PC-3 (cell line): ENCODE results near the gene TNFRSF25. TPM values are rescaled to one million over a fixed set of nuclear protein-coding genes. Genes with fewer than 3 reads are reported as not detected.

Experiments
- ATAC-seq: fragments of 200-7000 bp; cut with Tn5 transposase; 2 replicates; pipeline ENCODE4 v1.9.1; 2020; ENCODE audit warnings: mild to moderate bottlenecking, moderate library complexity
- BruUV-seq: library from RNA; stranded (reverse); fragments of 400-500 nt; replicated peaks from 2 replicates; lab custom pipeline; 2021; lab: Mats Ljungman, UMichigan
- CTCF ChIA-PET: fragments of 300-600 bp; sonication (Branson Sonifier 250); formaldehyde crosslinking; loops from one replicate; lab custom pipeline; 2022; ENCODE audit warnings: antibody characterized with exemption; lab: Charles Lee
- POLR2A ChIA-PET: fragments of 300-600 bp; sonication (Branson Sonifier 250); formaldehyde crosslinking; loops from one replicate; lab custom pipeline; 2022; ENCODE audit warnings: antibody characterized with exemption; ENCODE audit not compliant: unreplicated experiment; lab: Charles Lee
- DNase-seq: peaks from one replicate; pipeline ENCODE4 v3.0.0-alpha.2; 2015
- H2AFZ ChIP-seq: fragments of 300-600 bp; sonication (generic); 2 replicates; pipeline ENCODE4 v1.6.0; 2016; ENCODE audit warnings: antibody characterized with exemption, low read length
- H3F3A ChIP-seq: fragments of 300-600 bp; sonication (generic); one replicate; pipeline ENCODE4 v1.6.0; 2017; ENCODE audit warnings: antibody characterized with exemption, low read length, control low read depth, mild to moderate bottlenecking; ENCODE audit not compliant: unreplicated experiment
- H3K27ac ChIP-seq: fragments of 300-600 bp; sonication (generic); 2 replicates; pipeline ENCODE4 v1.5.1; 2016; ENCODE audit warnings: mild to moderate bottlenecking, low read length
- H3K27me3 ChIP-seq: fragments of 300-600 bp; sonication (generic); 2 replicates; pipeline ENCODE4 v1.6.1; 2016; ENCODE audit warnings: low read length, mixed read lengths
- H3K36me3 ChIP-seq: fragments of 300-600 bp; sonication (generic); 2 replicates; pipeline ENCODE4 v1.6.1; 2016; ENCODE audit warnings: low read depth, mixed run types, low read length, mixed read lengths
- H3K4me1 ChIP-seq: fragments of 300-600 bp; sonication (generic); 2 replicates; pipeline ENCODE4 v1.5.1; 2016; ENCODE audit warnings: low read length; ENCODE audit not compliant: insufficient read depth
- H3K4me2 ChIP-seq: fragments of 300-600 bp; sonication (generic); 2 replicates; pipeline ENCODE4 v1.6.0; 2016; ENCODE audit warnings: low read length
- H3K4me3 ChIP-seq: fragments of 300-600 bp; sonication (generic); 2 replicates; pipeline ENCODE4 v1.5.1; 2016; ENCODE audit warnings: mild to moderate bottlenecking, low read length, mixed read lengths
- H3K79me2 ChIP-seq: fragments of 300-600 bp; sonication (generic); 2 replicates; pipeline ENCODE4 v1.6.1; 2017; ENCODE audit warnings: low read length, mixed read lengths
- H3K9ac ChIP-seq: fragments of 300-600 bp; sonication (generic); 2 replicates; pipeline ENCODE4 v1.6.0; 2016; ENCODE audit warnings: mild to moderate bottlenecking, low read length
- H3K9me2 ChIP-seq: fragments of 300-600 bp; sonication (generic); replicated peaks from 2 replicates; pipeline ENCODE4 v1.6.1; 2016; ENCODE audit warnings: mixed run types, low read length, mixed read lengths
- H3K9me3 ChIP-seq: fragments of 300-600 bp; sonication (generic); 2 replicates; pipeline ENCODE4 v1.6.1; 2016; ENCODE audit warnings: low read length, mixed read lengths
- H4K20me1 ChIP-seq: fragments of 300-600 bp; sonication (generic); 2 replicates; pipeline ENCODE4 v1.6.1; 2016; ENCODE audit warnings: low read length, mixed read lengths
- EZH2 ChIP-seq: fragments of 300-600 bp; sonication (generic); IDR thresholded peaks from one replicate; pipeline ENCODE4 v1.6.1; 2017; ENCODE audit warnings: antibody characterized with exemption, mild to moderate bottlenecking, low read length; ENCODE audit not compliant: unreplicated experiment
- EZH2phosphoT487 ChIP-seq: fragments of 300-600 bp; sonication (generic); IDR thresholded peaks from 2 replicates; pipeline ENCODE4 v1.6.1; 2018; ENCODE audit warnings: mild to moderate bottlenecking, antibody characterized with exemption, low read length, borderline replicate concordance
- intact Hi-C: fragments of 100-400 bp; cut with micrococcal nuclease; formaldehyde crosslinking; loops from 2 replicates; pipeline ENCODE4 v1.9.0; 2023
- total RNA-seq: library from RNA; depleted of rRNA; stranded (reverse); fragments of >200 nt; gene quantifications from 2 replicates; pipeline ENCODE4 v1.2.3, GENCODE V29; 2014
- TF ChIP-seq, protein P1 (sequence below): fragments of 300-600 bp; sonication (generic); conservative IDR thresholded peaks from 2 replicates; pipeline ENCODE4 v1.5.1; 2017; ENCODE audit warnings: antibody characterized with exemption, low read depth, mild to moderate bottlenecking, low read length

Gene TNFRSF25
- total RNA-seq, 1 experiment from 2014 or later: 42.5 TPM

DNA sequence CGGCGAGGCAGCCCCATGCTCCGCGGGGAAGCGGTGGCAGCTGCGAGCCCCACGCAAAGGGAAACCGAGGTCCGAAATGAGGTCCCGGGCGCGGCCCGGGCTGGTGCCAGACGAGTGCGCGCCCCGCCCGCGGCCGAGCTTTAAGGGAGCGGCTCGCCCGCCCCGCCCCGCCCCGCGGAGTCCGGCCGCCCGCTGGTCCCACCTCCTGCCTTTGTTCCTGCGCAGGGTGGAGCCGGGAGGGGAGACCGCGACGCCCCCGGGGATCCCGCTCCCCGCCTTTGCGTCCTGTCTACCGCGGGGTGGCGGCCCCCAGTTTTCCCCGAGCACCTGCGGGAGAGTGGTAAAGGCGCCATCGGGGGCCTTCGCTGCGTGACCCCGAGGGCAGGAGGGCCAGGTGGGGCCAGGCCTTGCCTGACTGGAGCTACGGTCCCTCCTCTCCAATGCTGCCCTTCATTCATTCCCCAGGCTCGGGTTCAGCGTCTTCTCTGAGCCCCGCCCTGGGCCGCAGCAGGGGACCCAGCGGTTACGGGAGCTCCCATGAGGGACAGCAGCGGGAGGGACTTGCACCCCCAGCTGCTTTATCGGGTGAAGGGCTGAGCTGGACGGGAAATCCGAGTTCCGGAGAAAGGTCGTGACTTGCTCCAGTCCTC is 46.0 kb downstream of the TNFRSF25 start, which contains the start of gene HES2:
Gene HES2 (minus strand): TSS at position 116 of the 650 bp plus-strand sequence. CDS start 99 bp downstream, at position 17.
- Histone ChIP-seq H3K9ac (peak within 1 kb of the TSS; percentile 53), H2AFZ (peak within 1 kb of the TSS; percentile 75), H3K4me3 (peak within 1 kb of the TSS; percentile 73), H3K79me2 (no peaks in the 10 kb centered on the region; the same call in 1 of the 2 replicates), H3K9me3 (no peaks in the 10 kb centered on the region), H3K4me1 (peaks cover 59% of the 10 kb centered on the region), H3K36me3 (no peaks in the 10 kb centered on the region), H3F3A (no peaks in the 10 kb centered on the region), H3K27me3 (no peaks in the 10 kb centered on the region), H3K27ac (no peak within 1 kb of the TSS), H3K4me2 (peak within 1 kb of the TSS; percentile 87), H4K20me1 (0 out of 2 replicates have a peak, but pooled peaks cover 6% of the 10 kb centered on the region), H3K9me2 (no peaks in the 10 kb centered on the region)
- BruUV-seq: TSS peak; percentile 48
- ATAC-seq (peak; percentile 36), DNase-seq (peak; percentile 77)
- ChIA-PET CTCF (interaction anchor here (2.0 kb wide), 1 partner anchor 18 kb away, joined by 9 read pairs; no protein-coding TSS in a partner anchor), POLR2A (no interaction called here)
- no peak for TF ChIP-seq EZH2phosphoT487
- no peak for TF ChIP-seq EZH2
- TF ChIP-seq, protein P1, sequence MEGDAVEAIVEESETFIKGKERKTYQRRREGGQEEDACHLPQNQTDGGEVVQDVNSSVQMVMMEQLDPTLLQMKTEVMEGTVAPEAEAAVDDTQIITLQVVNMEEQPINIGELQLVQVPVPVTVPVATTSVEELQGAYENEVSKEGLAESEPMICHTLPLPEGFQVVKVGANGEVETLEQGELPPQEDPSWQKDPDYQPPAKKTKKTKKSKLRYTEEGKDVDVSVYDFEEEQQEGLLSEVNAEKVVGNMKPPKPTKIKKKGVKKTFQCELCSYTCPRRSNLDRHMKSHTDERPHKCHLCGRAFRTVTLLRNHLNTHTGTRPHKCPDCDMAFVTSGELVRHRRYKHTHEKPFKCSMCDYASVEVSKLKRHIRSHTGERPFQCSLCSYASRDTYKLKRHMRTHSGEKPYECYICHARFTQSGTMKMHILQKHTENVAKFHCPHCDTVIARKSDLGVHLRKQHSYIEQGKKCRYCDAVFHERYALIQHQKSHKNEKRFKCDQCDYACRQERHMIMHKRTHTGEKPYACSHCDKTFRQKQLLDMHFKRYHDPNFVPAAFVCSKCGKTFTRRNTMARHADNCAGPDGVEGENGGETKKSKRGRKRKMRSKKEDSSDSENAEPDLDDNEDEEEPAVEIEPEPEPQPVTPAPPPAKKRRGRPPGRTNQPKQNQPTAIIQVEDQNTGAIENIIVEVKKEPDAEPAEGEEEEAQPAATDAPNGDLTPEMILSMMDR: no peak
- intact Hi-C loops: no loop called here

DNA sequence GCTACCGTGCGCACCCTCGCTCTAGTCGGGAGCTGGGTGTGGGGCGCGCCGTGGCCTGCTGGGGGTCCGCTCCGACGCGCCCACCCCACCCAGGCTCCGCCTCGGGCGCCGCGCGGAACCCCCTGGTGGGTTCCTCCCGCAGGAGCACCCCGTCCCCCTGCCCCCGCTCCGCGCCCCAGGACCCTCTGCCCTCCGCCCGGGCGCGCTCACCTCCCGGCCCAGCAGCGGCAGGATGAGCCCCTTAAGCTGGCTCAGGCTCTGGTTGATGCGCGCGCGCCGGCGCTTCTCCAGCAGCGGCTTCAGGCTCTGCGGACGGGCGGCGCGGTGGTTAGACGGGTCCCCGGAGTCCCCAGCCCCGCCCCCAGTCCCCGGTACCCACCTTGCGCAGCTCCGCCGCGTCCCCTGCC is 46.6 kb downstream of the TNFRSF25 start:
- DNase-seq (no peak), ATAC-seq (peak; percentile 10)
- TF ChIP-seq EZH2 (no peak), EZH2phosphoT487 (no peak)
- TF ChIP-seq, protein P1: no peak
- Histone ChIP-seq H3K4me1 (peaks cover 64% of the 10 kb centered on the region), H3K27ac (no peak overlapping the region), H3K9me2 (no peaks in the 10 kb centered on the region), H3K4me2 (peak overlapping the region; percentile 87), H4K20me1 (0 out of 2 replicates have a peak, but pooled peaks cover 6% of the 10 kb centered on the region), H3K27me3 (no peaks in the 10 kb centered on the region), H3K4me3 (peak overlapping the region; percentile 73), H3K36me3 (no peaks in the 10 kb centered on the region), H3K79me2 (no peaks in the 10 kb centered on the region; the same call in 1 of the 2 replicates), H3K9ac (peak overlapping the region; percentile 53), H3F3A (no peaks in the 10 kb centered on the region), H2AFZ (peak overlapping the region; percentile 75; the same call in 1 of the 2 replicates), H3K9me3 (no peaks in the 10 kb centered on the region)
- ChIA-PET CTCF (interaction anchor here (2.0 kb wide), 1 partner anchor 18 kb away, joined by 9 read pairs; no protein-coding TSS in a partner anchor), POLR2A (no interaction called here)
- BruUV-seq: no TSS peak
- intact Hi-C loops: no loop called here
